ENCODE data around the gene DHX29. TPM values are rescaled to one million over a fixed set of nuclear protein-coding genes. Genes with fewer than 3 reads are reported as not detected.

Gene DHX29
- total and polyA plus RNA-seq, 2 experiments from 2014 or later, result 32.9 to 46.5 TPM

DNA sequence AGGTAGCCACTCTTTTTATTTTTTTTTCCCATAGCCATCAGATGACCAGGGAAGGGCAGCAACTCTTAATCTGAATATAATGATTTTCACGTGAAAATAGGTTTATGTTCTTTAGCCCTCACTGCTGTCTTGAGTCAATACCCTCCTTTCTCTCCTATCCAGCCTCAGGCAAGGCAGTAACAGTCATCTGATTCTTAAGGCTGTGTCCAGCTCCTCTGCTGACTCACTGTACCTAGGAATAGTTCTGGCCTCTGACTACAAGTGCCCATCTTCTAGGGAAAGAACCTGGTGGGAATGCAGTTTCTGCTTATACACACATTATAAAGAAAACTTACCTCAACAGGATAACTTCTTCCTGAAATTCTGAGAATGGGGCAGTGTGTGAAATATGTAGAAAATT, 30.7 kb downstream of the DHX29 start:
- Histone ChIP-seq H3K9me3 (ENCODE audit: low read depth) (no peaks in the 10 kb centered on the region), H3K27me3 (no peaks in the 10 kb centered on the region), H3K4me1 (ENCODE audit: insufficient read depth) (no peaks in the 10 kb centered on the region), H3K9me2 (replicated peaks; ENCODE audit: insufficient read depth) (no peaks in the 10 kb centered on the region), H3K4me3 (no peak overlapping the region), H3K36me3 (replicated peaks; ENCODE audit: insufficient read depth, low read depth) (no peaks in the 10 kb centered on the region), H3K4me2 (no peak overlapping the region), H3K79me2 (no peaks in the 10 kb centered on the region), H2AFZ (no peak overlapping the region), H3K27ac (no peak overlapping the region), H4K20me1 (ENCODE audit: insufficient read depth, poor library complexity, severe bottlenecking) (no peaks in the 10 kb centered on the region)
- TF ChIP-seq EZH2phosphoT487 (IDR thresholded peaks at IDR 0.05; ENCODE audit: low read depth, severe bottlenecking, unreplicated experiment) (no peak), EZH2 (IDR thresholded peaks at IDR 0.05; ENCODE audit: borderline replicate concordance) (no peak)
- TF ChIP-seq, protein P1, sequence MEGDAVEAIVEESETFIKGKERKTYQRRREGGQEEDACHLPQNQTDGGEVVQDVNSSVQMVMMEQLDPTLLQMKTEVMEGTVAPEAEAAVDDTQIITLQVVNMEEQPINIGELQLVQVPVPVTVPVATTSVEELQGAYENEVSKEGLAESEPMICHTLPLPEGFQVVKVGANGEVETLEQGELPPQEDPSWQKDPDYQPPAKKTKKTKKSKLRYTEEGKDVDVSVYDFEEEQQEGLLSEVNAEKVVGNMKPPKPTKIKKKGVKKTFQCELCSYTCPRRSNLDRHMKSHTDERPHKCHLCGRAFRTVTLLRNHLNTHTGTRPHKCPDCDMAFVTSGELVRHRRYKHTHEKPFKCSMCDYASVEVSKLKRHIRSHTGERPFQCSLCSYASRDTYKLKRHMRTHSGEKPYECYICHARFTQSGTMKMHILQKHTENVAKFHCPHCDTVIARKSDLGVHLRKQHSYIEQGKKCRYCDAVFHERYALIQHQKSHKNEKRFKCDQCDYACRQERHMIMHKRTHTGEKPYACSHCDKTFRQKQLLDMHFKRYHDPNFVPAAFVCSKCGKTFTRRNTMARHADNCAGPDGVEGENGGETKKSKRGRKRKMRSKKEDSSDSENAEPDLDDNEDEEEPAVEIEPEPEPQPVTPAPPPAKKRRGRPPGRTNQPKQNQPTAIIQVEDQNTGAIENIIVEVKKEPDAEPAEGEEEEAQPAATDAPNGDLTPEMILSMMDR (IDR thresholded peaks at IDR 0.05; ENCODE audit: poor library complexity), result no peak
- WGBS (ENCODE audit: low lambda C conversion rate, missing lambda C conversion rate), result 93% methylated on average over 1 of the region's 1 CpG
- no peak for DNase-seq (ENCODE audit: low spot score)

GRCh38 chr5:55258339-55258738, 49.2 kb downstream of the DHX29 start:
- Histone ChIP-seq H3K27me3 (no peaks in the 10 kb centered on the region), H3K4me2 (no peak overlapping the region), H2AFZ (no peak overlapping the region), H4K20me1 (ENCODE audit: insufficient read depth, poor library complexity, severe bottlenecking) (no peaks in the 10 kb centered on the region), H3K9me2 (replicated peaks; ENCODE audit: insufficient read depth) (no peaks in the 10 kb centered on the region), H3K79me2 (no peaks in the 10 kb centered on the region), H3K9me3 (ENCODE audit: low read depth) (no peaks in the 10 kb centered on the region), H3K36me3 (replicated peaks; ENCODE audit: insufficient read depth, low read depth) (no peaks in the 10 kb centered on the region), H3K27ac (no peak overlapping the region), H3K4me3 (no peak overlapping the region), H3K4me1 (ENCODE audit: insufficient read depth) (no peaks in the 10 kb centered on the region)
- no peak for DNase-seq (ENCODE audit: low spot score)
- TF ChIP-seq, protein P1 (IDR thresholded peaks at IDR 0.05; ENCODE audit: poor library complexity), result no peak
- TF ChIP-seq EZH2phosphoT487 (IDR thresholded peaks at IDR 0.05; ENCODE audit: low read depth, severe bottlenecking, unreplicated experiment) (no peak), EZH2 (IDR thresholded peaks at IDR 0.05; ENCODE audit: borderline replicate concordance) (no peak)
- WGBS (ENCODE audit: low lambda C conversion rate, missing lambda C conversion rate), result 98% methylated on average over 3 of the region's 3 CpGs

DNA sequence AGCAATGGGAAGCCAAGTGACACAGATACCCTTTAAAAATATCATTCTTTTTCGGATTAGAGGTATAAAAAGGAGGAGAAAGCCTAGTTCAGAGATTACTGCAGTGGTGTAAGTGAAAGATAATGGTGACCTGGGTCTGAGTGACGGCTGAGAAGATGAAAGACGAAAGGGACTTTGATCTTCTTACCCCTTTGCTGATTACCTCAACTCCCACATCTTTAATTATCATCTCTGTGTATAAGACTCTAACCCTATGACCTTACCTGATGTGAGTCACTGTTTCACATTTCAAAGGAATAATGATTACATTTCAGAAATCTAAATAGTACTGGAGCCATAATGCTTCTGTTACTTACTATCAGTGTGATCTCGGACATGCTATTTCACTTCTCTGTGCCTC, 52.7 kb downstream of the DHX29 start:
- Histone ChIP-seq H3K36me3 (replicated peaks; ENCODE audit: insufficient read depth, low read depth) (no peaks in the 10 kb centered on the region), H3K9me2 (replicated peaks; ENCODE audit: insufficient read depth) (no peaks in the 10 kb centered on the region), H3K9me3 (ENCODE audit: low read depth) (no peaks in the 10 kb centered on the region), H3K4me2 (no peak overlapping the region), H2AFZ (no peak overlapping the region), H3K4me3 (no peak overlapping the region), H3K27me3 (no peaks in the 10 kb centered on the region), H3K79me2 (no peaks in the 10 kb centered on the region), H3K27ac (no peak overlapping the region), H4K20me1 (ENCODE audit: insufficient read depth, poor library complexity, severe bottlenecking) (no peaks in the 10 kb centered on the region), H3K4me1 (ENCODE audit: insufficient read depth) (no peaks in the 10 kb centered on the region)
- no peak for DNase-seq (ENCODE audit: low spot score)
- TF ChIP-seq, protein P1 (IDR thresholded peaks at IDR 0.05; ENCODE audit: poor library complexity), result no peak
- TF ChIP-seq EZH2 (IDR thresholded peaks at IDR 0.05; ENCODE audit: borderline replicate concordance), result no peak
- no peak for TF ChIP-seq EZH2phosphoT487 (IDR thresholded peaks at IDR 0.05; ENCODE audit: low read depth, severe bottlenecking, unreplicated experiment)
- WGBS (ENCODE audit: low lambda C conversion rate, missing lambda C conversion rate), result 63% methylated on average over 4 of the region's 4 CpGs

DNA sequence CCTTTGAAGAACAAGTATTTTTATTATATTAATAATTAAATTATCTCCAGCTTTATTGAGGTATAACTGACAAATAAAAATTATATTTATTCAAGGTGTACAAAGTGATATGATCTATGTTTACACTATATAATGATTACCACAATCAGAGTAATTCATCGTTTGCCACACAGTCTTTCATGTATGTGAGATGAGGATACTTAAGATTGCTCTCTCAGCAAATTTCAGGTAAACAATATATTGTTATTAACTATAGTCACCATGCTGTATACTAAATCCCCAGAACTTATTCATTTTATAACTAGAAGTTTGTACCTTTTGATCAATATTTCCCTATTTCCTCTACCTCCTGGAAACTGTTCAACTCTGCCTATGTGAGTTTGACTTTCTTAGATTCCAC, 57.4 kb downstream of the DHX29 start:
- H3K27me3 ChIP-seq, result no peaks in the 10 kb centered on the region
- no peak for DNase-seq (ENCODE audit: low spot score)
- WGBS (ENCODE audit: low lambda C conversion rate, missing lambda C conversion rate), result 91% methylated on average over 1 of the region's 1 CpG
- H3K27ac ChIP-seq, result no peak overlapping the region
- H3K4me3 ChIP-seq, result no peak overlapping the region
- H4K20me1 ChIP-seq (ENCODE audit: insufficient read depth, poor library complexity, severe bottlenecking), result no peaks in the 10 kb centered on the region
- no peak overlapping the region for H2AFZ ChIP-seq
- no peaks in the 10 kb centered on the region for H3K79me2 ChIP-seq
- no peaks in the 10 kb centered on the region for H3K4me1 ChIP-seq (ENCODE audit: insufficient read depth)
- no peak overlapping the region for H3K4me2 ChIP-seq
- TF ChIP-seq EZH2 (IDR thresholded peaks at IDR 0.05; ENCODE audit: borderline replicate concordance), result no peak
- no peaks in the 10 kb centered on the region for H3K9me2 ChIP-seq (replicated peaks; ENCODE audit: insufficient read depth)
- no peaks in the 10 kb centered on the region for H3K36me3 ChIP-seq (replicated peaks; ENCODE audit: insufficient read depth, low read depth)
- no peaks in the 10 kb centered on the region for H3K9me3 ChIP-seq (ENCODE audit: low read depth)

Measured in hepatocyte (in vitro differentiated cells).